Measurements from ENCODE around the gene MRPS35. TPM values are rescaled to one million over a fixed set of nuclear protein-coding genes. Genes with fewer than 3 reads are reported as not detected.

MRPS35 gene
- total RNA-seq, 1 experiment from 2014 or later, result 43.5 TPM

DNA sequence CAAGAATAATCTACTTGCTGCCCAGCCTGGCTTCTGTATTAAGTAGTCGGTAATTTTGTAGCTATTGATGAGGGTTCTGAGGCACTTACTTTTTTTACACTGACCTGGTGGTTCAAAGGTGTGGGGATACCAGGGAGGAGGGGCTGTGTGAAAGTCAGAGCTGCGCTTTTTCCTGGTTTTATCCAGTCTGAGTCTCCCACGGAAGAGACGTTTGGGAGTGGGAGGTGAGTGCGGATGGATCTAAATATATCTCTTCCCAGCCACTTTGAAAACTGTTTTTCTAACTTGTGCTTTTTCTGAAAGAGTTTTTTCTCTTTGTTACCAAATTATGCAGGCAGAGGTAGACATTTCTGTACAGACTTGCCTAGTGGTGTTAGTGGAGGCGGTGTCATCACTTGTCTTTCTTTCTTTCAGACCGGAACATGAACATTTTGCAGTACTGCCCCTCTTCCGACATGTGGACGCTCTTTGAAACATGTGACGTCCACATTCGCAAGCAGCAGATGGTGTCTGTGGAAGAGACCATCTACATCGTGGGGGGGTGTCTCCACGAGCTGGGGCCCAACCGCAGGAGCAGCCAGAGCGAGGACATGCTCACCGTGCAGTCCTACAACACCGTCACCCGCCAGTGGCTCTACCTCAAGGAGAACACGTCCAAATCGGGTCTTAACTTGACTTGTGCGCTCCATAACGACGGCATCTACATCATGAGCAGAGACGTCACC, 86.8 kb downstream of the MRPS35 start:
- ATAC-seq (no peak), DNase-seq (ENCODE audit: low spot score) (no peak)
- TF ChIP-seq FOXJ3 (CRISPR knock-in tag; IDR thresholded peaks at IDR 0.05; ENCODE audit: borderline replicate concordance) (no peak), SOX15 (CRISPR knock-in tag; IDR thresholded peaks at IDR 0.05) (no peak), ZBTB21 (CRISPR knock-in tag; IDR thresholded peaks at IDR 0.05; ENCODE audit: borderline replicate concordance) (no peak), ZNF396 (CRISPR knock-in tag; IDR thresholded peaks at IDR 0.05; ENCODE audit: borderline replicate concordance) (no peak), ZNF317 (CRISPR knock-in tag; IDR thresholded peaks at IDR 0.05; ENCODE audit: borderline replicate concordance, low read depth) (no peak), GRHL2 (CRISPR knock-in tag; IDR thresholded peaks at IDR 0.05; ENCODE audit: insufficient replicate concordance, severe bottlenecking) (no peak), FOXP1 (CRISPR knock-in tag; IDR thresholded peaks at IDR 0.05; ENCODE audit: borderline replicate concordance) (no peak), JAZF1 (CRISPR knock-in tag; IDR thresholded peaks at IDR 0.05) (no peak), SP1 (CRISPR knock-in tag; conservative IDR thresholded peaks at IDR 0.05) (no peak), JUN (CRISPR knock-in tag; IDR thresholded peaks at IDR 0.05) (no peak), ZNF671 (CRISPR knock-in tag; IDR thresholded peaks at IDR 0.05) (no peak), FOXK1 (CRISPR knock-in tag; IDR thresholded peaks at IDR 0.05) (no peak), NR2C2 (CRISPR knock-in tag; IDR thresholded peaks at IDR 0.05) (no peak)
- TF ChIP-seq, protein P1, sequence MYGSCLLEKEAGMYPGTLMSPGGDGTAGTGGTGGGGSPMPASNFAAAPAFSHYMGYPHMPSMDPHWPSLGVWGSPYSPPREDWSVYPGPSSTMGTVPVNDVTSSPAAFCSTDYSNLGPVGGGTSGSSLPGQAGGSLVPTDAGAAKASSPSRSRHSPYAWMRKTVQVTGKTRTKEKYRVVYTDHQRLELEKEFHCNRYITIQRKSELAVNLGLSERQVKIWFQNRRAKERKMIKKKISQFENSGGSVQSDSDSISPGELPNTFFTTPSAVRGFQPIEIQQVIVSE (CRISPR knock-in tag; IDR thresholded peaks at IDR 0.05; ENCODE audit: borderline replicate concordance), result no peak
- TF ChIP-seq, protein P2, sequence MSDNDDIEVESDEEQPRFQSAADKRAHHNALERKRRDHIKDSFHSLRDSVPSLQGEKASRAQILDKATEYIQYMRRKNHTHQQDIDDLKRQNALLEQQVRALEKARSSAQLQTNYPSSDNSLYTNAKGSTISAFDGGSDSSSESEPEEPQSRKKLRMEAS (CRISPR knock-in tag; IDR thresholded peaks at IDR 0.05), result no peak
- TF ChIP-seq, protein P3, sequence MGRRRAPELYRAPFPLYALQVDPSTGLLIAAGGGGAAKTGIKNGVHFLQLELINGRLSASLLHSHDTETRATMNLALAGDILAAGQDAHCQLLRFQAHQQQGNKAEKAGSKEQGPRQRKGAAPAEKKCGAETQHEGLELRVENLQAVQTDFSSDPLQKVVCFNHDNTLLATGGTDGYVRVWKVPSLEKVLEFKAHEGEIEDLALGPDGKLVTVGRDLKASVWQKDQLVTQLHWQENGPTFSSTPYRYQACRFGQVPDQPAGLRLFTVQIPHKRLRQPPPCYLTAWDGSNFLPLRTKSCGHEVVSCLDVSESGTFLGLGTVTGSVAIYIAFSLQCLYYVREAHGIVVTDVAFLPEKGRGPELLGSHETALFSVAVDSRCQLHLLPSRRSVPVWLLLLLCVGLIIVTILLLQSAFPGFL (CRISPR knock-in tag; IDR thresholded peaks at IDR 0.05; ENCODE audit: borderline replicate concordance), result no peak
- TF ChIP-seq, protein P4, sequence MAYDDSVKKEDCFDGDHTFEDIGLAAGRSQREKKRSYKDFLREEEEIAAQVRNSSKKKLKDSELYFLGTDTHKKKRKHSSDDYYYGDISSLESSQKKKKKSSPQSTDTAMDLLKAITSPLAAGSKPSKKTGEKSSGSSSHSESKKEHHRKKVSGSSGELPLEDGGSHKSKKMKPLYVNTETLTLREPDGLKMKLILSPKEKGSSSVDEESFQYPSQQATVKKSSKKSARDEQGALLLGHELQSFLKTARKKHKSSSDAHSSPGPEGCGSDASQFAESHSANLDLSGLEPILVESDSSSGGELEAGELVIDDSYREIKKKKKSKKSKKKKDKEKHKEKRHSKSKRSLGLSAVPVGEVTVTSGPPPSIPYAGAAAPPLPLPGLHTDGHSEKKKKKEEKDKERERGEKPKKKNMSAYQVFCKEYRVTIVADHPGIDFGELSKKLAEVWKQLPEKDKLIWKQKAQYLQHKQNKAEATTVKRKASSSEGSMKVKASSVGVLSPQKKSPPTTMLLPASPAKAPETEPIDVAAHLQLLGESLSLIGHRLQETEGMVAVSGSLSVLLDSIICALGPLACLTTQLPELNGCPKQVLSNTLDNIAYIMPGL (CRISPR knock-in tag; IDR thresholded peaks at IDR 0.05), result no peak
- TF ChIP-seq, protein P5, sequence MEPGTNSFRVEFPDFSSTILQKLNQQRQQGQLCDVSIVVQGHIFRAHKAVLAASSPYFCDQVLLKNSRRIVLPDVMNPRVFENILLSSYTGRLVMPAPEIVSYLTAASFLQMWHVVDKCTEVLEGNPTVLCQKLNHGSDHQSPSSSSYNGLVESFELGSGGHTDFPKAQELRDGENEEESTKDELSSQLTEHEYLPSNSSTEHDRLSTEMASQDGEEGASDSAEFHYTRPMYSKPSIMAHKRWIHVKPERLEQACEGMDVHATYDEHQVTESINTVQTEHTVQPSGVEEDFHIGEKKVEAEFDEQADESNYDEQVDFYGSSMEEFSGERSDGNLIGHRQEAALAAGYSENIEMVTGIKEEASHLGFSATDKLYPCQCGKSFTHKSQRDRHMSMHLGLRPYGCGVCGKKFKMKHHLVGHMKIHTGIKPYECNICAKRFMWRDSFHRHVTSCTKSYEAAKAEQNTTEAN (CRISPR knock-in tag; IDR thresholded peaks at IDR 0.05), result no peak
- H3K4me3 Mint-ChIP-seq, result no peak overlapping the region
- ChIA-PET POLR2A (no interaction called here), CTCF (no interaction called here)
- no peaks in the 10 kb centered on the region for H3K9me3 Mint-ChIP-seq
- H3K27ac Mint-ChIP-seq, result no peak overlapping the region
- peaks cover 47% of the 10 kb centered on the region for H3K36me3 Mint-ChIP-seq
- H3K27me3 Mint-ChIP-seq (ENCODE audit: low read depth), result no peaks in the 10 kb centered on the region
- H3K4me1 Mint-ChIP-seq, result no peaks in the 10 kb centered on the region

DNA sequence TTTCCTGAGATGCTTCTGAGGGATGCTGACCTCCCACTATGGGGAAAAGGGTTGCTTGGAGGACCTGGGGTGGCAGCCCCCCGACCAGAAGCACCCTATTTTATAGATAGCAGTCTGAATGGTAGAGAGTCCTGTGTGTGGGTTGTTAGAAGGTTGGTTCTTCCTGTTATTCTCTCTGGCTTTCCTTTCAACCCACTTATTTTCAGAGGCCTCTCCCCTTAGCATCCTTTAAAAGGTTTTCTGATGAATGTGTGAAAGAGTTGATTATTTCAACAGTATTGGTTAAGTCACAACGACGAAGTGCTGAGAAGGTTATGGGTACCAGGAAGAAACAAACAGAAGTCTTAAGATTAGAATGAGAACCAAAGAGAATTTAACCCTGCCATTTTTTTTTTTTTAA, 90.2 kb downstream of the MRPS35 start:
- no peak overlapping the region for H3K27ac Mint-ChIP-seq
- CTCF ChIA-PET, result interaction anchor here (1.3 kb wide), 1 partner anchor 11 kb away, joined by 3 read pairs; no protein-coding TSS in a partner anchor
- no peaks in the 10 kb centered on the region for H3K9me3 Mint-ChIP-seq
- H3K4me3 Mint-ChIP-seq, result no peak overlapping the region
- H3K4me1 Mint-ChIP-seq, result no peaks in the 10 kb centered on the region
- no peak for DNase-seq (ENCODE audit: low spot score)
- H3K36me3 Mint-ChIP-seq, result peaks cover 32% of the 10 kb centered on the region
- no peaks in the 10 kb centered on the region for H3K27me3 Mint-ChIP-seq (ENCODE audit: low read depth)
- no peak for ATAC-seq
- POLR2A ChIA-PET, result no interaction called here
- TF ChIP-seq CREM (CRISPR knock-in tag; IDR thresholded peaks at IDR 0.05) (no peak), CREB1 (CRISPR knock-in tag; IDR thresholded peaks at IDR 0.05) (no peak), ZNF671 (CRISPR knock-in tag; IDR thresholded peaks at IDR 0.05) (no peak), FOXK1 (CRISPR knock-in tag; IDR thresholded peaks at IDR 0.05) (no peak), GTF2I (CRISPR knock-in tag; conservative IDR thresholded peaks at IDR 0.05) (no peak)
- TF ChIP-seq, protein P6, sequence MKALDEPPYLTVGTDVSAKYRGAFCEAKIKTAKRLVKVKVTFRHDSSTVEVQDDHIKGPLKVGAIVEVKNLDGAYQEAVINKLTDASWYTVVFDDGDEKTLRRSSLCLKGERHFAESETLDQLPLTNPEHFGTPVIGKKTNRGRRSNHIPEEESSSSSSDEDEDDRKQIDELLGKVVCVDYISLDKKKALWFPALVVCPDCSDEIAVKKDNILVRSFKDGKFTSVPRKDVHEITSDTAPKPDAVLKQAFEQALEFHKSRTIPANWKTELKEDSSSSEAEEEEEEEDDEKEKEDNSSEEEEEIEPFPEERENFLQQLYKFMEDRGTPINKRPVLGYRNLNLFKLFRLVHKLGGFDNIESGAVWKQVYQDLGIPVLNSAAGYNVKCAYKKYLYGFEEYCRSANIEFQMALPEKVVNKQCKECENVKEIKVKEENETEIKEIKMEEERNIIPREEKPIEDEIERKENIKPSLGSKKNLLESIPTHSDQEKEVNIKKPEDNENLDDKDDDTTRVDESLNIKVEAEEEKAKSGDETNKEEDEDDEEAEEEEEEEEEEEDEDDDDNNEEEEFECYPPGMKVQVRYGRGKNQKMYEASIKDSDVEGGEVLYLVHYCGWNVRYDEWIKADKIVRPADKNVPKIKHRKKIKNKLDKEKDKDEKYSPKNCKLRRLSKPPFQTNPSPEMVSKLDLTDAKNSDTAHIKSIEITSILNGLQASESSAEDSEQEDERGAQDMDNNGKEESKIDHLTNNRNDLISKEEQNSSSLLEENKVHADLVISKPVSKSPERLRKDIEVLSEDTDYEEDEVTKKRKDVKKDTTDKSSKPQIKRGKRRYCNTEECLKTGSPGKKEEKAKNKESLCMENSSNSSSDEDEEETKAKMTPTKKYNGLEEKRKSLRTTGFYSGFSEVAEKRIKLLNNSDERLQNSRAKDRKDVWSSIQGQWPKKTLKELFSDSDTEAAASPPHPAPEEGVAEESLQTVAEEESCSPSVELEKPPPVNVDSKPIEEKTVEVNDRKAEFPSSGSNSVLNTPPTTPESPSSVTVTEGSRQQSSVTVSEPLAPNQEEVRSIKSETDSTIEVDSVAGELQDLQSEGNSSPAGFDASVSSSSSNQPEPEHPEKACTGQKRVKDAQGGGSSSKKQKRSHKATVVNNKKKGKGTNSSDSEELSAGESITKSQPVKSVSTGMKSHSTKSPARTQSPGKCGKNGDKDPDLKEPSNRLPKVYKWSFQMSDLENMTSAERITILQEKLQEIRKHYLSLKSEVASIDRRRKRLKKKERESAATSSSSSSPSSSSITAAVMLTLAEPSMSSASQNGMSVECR (CRISPR knock-in tag; IDR thresholded peaks at IDR 0.05; ENCODE audit: borderline replicate concordance), result no peak
- TF ChIP-seq, protein P3 (CRISPR knock-in tag; IDR thresholded peaks at IDR 0.05; ENCODE audit: borderline replicate concordance), result no peak
- TF ChIP-seq, protein P7, sequence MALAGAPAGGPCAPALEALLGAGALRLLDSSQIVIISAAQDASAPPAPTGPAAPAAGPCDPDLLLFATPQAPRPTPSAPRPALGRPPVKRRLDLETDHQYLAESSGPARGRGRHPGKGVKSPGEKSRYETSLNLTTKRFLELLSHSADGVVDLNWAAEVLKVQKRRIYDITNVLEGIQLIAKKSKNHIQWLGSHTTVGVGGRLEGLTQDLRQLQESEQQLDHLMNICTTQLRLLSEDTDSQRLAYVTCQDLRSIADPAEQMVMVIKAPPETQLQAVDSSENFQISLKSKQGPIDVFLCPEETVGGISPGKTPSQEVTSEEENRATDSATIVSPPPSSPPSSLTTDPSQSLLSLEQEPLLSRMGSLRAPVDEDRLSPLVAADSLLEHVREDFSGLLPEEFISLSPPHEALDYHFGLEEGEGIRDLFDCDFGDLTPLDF (CRISPR knock-in tag; IDR thresholded peaks at IDR 0.05), result no peak

Data from WTC11 (cell line).